Epithelial cell of esophagus (primary cell): ENCODE measurements around the gene ACTR8.

ENCODE experiments used
- DNase-seq: peaks from one replicate; pipeline ENCODE4 v3.0.0; 2010; ENCODE audit warnings: low read depth
- H3K4me3 ChIP-seq: 2 replicates; pipeline ENCODE4 v1.5.1; 2011; ENCODE audit warnings: mild to moderate bottlenecking, low read length, control low read depth
- TF ChIP-seq, protein P1 (sequence below): IDR thresholded peaks from 2 replicates; pipeline ENCODE4 v1.5.1; 2011; ENCODE audit warnings: low read depth, mild to moderate bottlenecking, low read length, control low read depth, inconsistent platforms; ENCODE audit not compliant: insufficient read depth; ENCODE audit errors: missing control alignments

The ACTR8 gene

DNA sequence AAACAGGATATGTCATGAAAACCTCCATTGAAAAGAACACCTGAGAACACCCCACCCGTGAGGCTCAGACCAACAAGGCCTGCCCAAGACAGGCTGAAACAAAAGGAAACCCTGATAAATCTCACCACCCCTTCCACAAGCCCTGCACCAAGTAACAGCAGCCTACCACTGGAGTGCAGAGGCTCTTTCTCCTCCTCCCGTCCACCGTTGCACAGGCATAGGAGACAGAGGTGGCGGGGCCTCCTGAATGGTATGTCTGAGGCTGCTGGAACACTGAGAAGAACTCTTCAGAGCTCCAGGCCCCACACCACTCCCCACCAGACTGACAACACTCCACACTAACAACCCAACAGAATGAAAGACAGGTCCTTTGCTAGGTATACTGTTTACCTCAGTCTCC lies 57.2 kb downstream of the ACTR8 start:
- no peak overlapping the region for H3K4me3 ChIP-seq
- TF ChIP-seq, protein P1, sequence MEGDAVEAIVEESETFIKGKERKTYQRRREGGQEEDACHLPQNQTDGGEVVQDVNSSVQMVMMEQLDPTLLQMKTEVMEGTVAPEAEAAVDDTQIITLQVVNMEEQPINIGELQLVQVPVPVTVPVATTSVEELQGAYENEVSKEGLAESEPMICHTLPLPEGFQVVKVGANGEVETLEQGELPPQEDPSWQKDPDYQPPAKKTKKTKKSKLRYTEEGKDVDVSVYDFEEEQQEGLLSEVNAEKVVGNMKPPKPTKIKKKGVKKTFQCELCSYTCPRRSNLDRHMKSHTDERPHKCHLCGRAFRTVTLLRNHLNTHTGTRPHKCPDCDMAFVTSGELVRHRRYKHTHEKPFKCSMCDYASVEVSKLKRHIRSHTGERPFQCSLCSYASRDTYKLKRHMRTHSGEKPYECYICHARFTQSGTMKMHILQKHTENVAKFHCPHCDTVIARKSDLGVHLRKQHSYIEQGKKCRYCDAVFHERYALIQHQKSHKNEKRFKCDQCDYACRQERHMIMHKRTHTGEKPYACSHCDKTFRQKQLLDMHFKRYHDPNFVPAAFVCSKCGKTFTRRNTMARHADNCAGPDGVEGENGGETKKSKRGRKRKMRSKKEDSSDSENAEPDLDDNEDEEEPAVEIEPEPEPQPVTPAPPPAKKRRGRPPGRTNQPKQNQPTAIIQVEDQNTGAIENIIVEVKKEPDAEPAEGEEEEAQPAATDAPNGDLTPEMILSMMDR, result no peak
- no peak for DNase-seq

DNA sequence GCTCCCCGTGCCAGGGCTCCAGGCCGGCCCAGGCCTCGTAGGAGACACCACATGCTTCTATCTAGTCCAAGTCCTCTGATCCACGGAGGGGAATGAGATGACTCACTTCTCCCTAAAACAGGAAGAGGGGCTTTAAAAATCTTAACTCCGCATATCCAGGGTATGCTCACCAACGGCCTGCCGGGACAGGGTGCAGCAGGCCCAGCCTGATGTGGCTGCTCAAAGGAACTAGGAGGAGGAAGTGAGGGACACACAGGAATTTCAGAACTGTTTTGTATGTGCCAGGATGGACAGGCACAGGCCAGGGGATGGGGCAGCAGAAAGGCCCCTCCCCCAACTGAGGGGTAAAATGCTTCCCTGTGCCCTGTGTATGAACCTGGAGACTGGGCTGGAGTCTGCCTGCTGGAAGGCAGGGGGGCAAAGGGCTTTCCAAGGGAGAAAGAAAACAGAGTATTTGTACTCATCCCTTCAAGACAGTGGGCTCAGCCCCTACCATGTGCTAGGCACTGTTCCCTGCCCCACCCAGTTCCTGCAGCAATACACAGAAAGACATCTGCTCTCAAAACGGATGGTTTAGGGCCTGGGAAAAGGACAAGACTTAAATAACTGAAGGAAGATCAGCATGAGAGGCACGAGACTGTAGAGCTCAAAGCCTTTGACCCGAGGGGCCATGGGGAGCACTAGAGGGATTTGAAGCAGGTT lies 57.8 kb downstream of the ACTR8 start:
- DNase-seq, result no peak
- TF ChIP-seq, protein P1, result no peak
- no peak overlapping the region for H3K4me3 ChIP-seq

DNA sequence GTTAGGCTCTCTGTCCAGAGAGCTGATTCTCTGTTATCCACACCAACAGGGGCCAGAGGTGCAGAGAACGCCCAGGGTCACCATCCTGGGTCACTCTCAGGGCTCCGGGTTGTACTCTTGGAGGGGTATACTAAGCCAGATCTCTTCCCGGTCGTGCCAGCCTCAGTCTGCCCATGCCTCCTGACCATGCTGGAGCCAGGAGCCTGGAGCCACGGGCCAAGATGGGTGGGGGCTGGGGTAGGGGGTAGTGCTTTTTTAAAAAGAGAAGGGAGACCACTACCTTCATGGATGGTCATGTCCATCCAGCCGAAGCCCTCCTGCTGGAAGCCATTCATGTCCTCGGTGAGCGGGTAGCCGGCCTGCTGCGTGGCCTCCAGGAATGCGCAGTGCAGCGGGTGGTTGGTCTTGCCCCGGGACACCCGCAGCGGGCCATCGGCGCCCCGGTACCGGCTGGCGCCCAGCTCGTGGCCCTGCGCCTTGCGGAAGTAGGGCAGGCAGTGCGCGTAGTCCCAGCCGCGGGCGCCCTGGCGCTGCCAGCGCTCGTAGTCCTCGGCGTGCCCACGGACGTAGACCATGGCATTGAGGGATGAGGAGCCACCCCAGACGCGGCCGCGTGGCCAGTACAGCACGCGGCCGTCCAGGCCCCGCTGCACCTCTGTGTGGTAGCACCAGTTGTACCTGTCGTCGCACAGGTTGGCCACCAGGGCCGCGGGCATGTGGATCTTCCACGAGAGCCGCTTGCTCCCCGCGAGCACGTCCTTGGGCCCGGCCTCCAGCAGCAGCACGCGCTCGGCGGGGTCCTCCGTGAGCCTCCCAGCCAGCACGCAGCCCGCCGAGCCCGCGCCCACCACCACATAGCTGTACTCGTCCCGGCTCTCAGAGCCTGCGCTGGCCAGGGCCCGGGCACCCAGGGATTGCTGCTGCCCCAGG lies 58.7 kb downstream of the ACTR8 start:
- H3K4me3 ChIP-seq, result no peak overlapping the region
- no peak for DNase-seq
- TF ChIP-seq, protein P1, result no peak

DNA sequence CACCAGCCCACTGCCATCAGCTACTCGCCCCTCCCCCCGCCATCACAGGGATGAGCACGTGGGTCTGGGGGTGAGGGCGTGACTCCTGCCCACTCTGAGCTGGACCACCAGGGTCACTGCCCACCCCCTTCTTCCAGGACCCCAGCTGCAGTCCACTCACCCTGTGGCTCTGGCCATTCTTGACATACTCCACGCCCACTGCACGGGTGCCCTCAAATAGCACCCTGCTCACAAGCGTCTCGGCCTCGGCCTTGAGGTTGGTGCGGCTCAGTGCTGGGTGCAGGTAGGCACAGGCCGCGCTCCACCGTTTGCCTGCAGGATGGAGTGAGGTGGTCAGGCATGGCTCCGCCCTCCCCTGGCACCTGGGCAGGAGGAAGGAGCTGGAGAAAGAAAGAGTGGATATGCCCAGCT lies 59.6 kb downstream of the ACTR8 start:
- TF ChIP-seq, protein P1, result no peak
- no peak for DNase-seq
- no peak overlapping the region for H3K4me3 ChIP-seq

DNA sequence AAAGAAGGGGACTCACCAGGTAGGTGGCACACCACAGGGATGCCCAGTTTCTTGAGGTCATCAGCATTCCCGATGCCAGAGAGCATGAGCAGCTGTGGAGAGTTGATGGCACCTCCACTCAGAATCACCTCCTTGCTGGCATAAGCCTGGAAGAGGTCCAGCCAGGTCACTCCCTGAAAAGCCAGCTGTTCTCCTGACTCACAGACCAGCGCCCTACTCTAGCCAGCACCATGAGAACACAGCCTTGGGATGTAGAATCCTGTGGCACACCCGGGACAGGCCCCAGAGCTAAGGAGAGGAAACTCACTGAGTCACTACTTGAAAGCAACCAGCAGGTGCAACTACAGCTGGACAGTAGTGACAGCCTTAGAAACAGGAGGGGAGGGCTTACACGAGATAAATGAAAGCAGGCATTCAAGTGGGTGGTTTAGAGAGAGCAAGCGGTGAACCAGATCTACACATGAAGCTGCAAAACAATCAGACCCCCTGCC lies 60.3 kb downstream of the ACTR8 start:
- TF ChIP-seq, protein P1, result no peak
- H3K4me3 ChIP-seq, result no peak overlapping the region
- DNase-seq, result peak; percentile 70

DNA sequence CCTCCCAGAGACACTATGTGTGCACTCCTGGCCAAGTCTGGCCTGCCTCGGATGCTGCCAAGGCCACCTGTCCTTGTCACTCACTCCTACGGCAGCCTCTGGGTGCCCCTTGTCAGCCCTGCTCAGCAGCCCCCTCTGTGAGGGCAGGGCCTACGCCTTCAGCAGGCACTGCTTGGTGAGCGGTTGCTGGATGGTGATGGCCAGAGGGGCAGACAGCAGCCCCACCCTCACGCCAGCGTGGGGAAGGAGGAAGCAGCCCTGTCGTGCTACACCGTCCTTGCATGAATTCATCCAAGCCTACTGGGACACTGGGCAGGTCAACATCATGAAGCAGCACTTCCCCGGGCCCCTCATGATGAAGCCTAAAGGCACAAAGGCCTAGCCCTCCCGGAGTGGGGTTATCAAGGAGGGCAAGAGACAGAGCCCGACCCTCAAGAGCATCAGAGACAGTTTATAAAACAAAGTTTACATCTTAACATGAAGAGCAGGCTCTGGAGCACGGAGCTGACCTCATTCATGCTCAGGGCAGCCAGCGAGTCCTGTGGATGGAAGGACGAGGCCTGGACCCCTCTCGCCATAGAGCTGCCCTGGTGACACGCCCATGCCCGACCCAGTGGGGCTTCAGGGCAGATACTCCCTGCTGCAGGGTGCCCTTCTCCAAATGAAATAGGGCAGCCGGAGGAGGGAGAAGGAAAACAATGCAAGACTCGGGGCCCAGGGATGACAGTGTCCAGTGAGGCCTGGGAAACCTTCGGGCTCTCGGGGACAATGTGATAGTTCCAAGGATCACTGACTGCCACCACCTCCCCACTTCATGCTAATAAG lies 61.0 kb downstream of the ACTR8 start:
- TF ChIP-seq, protein P1, result no peak
- no peak for DNase-seq
- no peak overlapping the region for H3K4me3 ChIP-seq
